ENCODE measurements around the gene APBA1. TPM values are rescaled to one million over a fixed set of nuclear protein-coding genes. Genes with fewer than 3 reads are reported as not detected.

Gene APBA1
- total and polyA plus RNA-seq, 2 donors (not counting 3 experiments of a cell fraction or from before 2014, with no cell fraction given): 6.1 to 11.3 TPM

- Histone ChIP-seq H3K4me2 (ENCODE audit: insufficient read depth, low read length) (no peak overlapping the region), H3K4me1 (ENCODE audit: control insufficient read depth, extremely low read depth, insufficient read depth, low read length) (peaks cover 15% of the 10 kb centered on the region), H3K9ac (replicated peaks; ENCODE audit: extremely low read depth, insufficient read depth, low read length) (no peak overlapping the region), H3K9me3 (replicated peaks; ENCODE audit: control insufficient read depth, insufficient read depth, low read length) (no peaks in the 10 kb centered on the region), H3K4me3 (replicated peaks in 1 of 3; ENCODE audit: insufficient read depth in 1 of 3, low read depth in 1 of 3, low read length in 3 of 3) (no peak overlapping the region), H4K20me1 (replicated peaks; ENCODE audit: control insufficient read depth, extremely low read depth, insufficient read depth, low read length) (no peaks in the 10 kb centered on the region), H2AFZ (ENCODE audit: low read depth, low read length) (no peak overlapping the region), H3K9me1 (replicated peaks; ENCODE audit: control insufficient read depth, extremely low read depth, insufficient read depth, low read length) (no peaks in the 10 kb centered on the region), H3K36me3 (ENCODE audit: control insufficient read depth in 2 of 2, extremely low read depth in 1 of 2, insufficient read depth in 2 of 2, low read length in 2 of 2) (no peaks in the 10 kb centered on the region), H3K27ac (ENCODE audit: insufficient read depth, low read depth, low read length) (no peak overlapping the region), H3K79me2 (ENCODE audit: control insufficient read depth, insufficient read depth, low read length) (no peaks in the 10 kb centered on the region), H3K27me3 (ENCODE audit: control insufficient read depth in 2 of 2, insufficient read depth in 2 of 2, low read length in 2 of 2) (peaks cover 3 to 6% of the 10 kb centered on the region in 2 experiments)
- BruUV-seq (replicated peaks): no TSS peak
- DNase-seq (ENCODE audit: low read depth, low spot score) (no peak), FAIRE-seq (no peak)
- POLR2A ChIA-PET: no interaction called here
- TF ChIP-seq GATA2 (IDR thresholded peaks at IDR 0.05; ENCODE audit: insufficient read depth, insufficient read length, low read depth, low read length): no peak
- TF ChIP-seq POLR2AphosphoS5 (IDR thresholded peaks at IDR 0.05; ENCODE audit: insufficient read depth, low read depth, low read length): no peak
- no peak for TF ChIP-seq MYC (IDR thresholded peaks at IDR 0.05; ENCODE audit: low read depth, low read length)
- no peak for TF ChIP-seq MAX (IDR thresholded peaks at IDR 0.05; ENCODE audit: insufficient read depth, insufficient read length)
- TF ChIP-seq POLR2A (IDR thresholded peaks at IDR 0.05; ENCODE audit: low read depth, low read length): no peak
- no peak for TF ChIP-seq CTCF (IDR thresholded peaks at IDR 0.05; ENCODE audit: extremely low read depth in 1 of 2, insufficient read depth in 1 of 2, low read depth in 1 of 2, low read length in 2 of 2)
- no peak for TF ChIP-seq EZH2 (IDR thresholded peaks at IDR 0.05; ENCODE audit: borderline replicate concordance, low read depth, low read length, severe bottlenecking)
- TF ChIP-seq JUN (IDR thresholded peaks at IDR 0.05; ENCODE audit: borderline replicate concordance, insufficient read depth, insufficient read length, low read depth): no peak
- TF ChIP-seq FOS (IDR thresholded peaks at IDR 0.05; ENCODE audit: borderline replicate concordance, insufficient read depth, low read length): no peak
- intact Hi-C loops (cut with micrococcal nuclease): no loop called here
- CTCF ChIA-PET: no interaction called here
- dilution Hi-C loops (cut with MboI; ENCODE audit: extremely low pct_ligation_motif_present, low sequenced_read_pairs): no loop called here
Measured at GRCh38 chr9:69594180-69594579, 78.0 kb downstream of the APBA1 start.
